SK-MEL-5 (cell line): ENCODE results near the gene GDNF. TPM values are rescaled to one million over a fixed set of nuclear protein-coding genes. Genes with fewer than 3 reads are reported as not detected.
"Not testable (repeated sequence)": the region's sequence is repeated elsewhere in the genome, so short reads cannot be mapped to it uniquely, and the experiment has no call there.

Source experiments
- DNase-seq: peaks from one replicate; pipeline ENCODE4 v3.0.0-alpha.2; 2016; ENCODE audit warnings: low read depth, low spot score
- in situ Hi-C: cut with HindIII; loops from 2 replicates; pipeline ENCODE4 v1.10.0; 2016; ENCODE audit warnings: low sequenced_read_pairs, high pct_unique_total_duplicates, low pct_unique_long_range_greater_than_20kb
- total RNA-seq: library from RNA; depleted of rRNA; stranded (reverse); fragments of >200 nt; shearing (Covaris generic); gene quantifications from 2 replicates; pipeline ENCODE4 v1.2.3, GENCODE V29; 2014

Gene GDNF
- total RNA-seq, 1 experiment from 2014 or later = 1.1 TPM

GRCh38 chr5:37804401-37804800, 35.4 kb downstream of the GDNF start:
- no peak for DNase-seq
- in situ Hi-C loops = no loop called here

GRCh38 chr5:37803487-37803886, 36.4 kb downstream of the GDNF start:
- in situ Hi-C loops = no loop called here
- no peak for DNase-seq

GRCh38 chr5:37801521-37801920, 38.3 kb downstream of the GDNF start:
- DNase-seq = no peak
- in situ Hi-C loops = no loop called here

DNA sequence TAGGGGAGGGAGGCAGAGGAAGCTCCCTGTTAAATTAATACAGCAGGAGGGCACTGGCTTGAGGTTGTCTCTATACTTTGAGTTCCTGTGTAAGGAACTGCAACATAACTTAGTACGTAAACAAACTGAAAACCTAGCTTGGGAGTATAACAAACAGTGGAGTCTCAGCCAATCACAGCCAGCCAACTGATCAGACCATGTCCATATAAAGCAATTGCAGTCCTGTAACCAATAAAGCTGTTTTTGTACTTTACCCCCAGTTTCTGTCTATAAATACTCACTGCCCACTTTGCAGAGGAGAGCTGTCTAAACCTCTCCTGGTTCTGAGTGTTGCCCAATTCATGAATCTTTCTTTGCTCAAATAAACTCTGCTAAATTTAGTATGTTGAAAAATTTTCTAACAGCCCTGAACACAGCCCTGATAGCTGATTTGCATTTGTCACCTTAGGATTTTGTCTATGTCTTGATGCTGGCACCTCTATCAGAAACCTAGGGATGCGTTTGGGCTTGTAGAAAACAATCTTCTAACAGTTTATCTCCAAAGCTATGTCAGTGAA, 39.9 kb downstream of the GDNF start:
- DNase-seq = no peak
- in situ Hi-C loops = no loop called here

GRCh38 chr5:37796435-37796834, 43.4 kb downstream of the GDNF start:
- in situ Hi-C loops, DNase-seq: not testable (repeated sequence)

DNA sequence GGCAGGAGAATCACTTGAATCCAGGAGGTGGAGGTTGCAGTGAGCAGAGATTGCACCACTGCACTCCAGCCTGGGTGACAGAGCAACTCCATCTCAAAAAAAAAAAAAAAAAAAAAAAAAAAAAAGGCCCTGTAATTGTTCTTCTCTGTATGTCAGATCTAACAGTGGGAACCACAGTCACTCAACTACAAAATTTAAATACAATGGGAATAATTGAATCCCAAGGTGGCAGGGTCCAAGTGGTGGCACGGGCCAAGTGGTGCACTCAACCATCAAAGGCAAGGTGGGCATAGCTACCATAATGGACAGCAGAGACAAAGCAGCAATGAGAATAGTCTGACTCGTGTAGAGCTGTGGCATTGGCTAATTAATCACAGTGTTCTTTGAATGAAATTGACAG, 44.5 kb downstream of the GDNF start:
- DNase-seq, in situ Hi-C loops: not testable (repeated sequence)

DNA sequence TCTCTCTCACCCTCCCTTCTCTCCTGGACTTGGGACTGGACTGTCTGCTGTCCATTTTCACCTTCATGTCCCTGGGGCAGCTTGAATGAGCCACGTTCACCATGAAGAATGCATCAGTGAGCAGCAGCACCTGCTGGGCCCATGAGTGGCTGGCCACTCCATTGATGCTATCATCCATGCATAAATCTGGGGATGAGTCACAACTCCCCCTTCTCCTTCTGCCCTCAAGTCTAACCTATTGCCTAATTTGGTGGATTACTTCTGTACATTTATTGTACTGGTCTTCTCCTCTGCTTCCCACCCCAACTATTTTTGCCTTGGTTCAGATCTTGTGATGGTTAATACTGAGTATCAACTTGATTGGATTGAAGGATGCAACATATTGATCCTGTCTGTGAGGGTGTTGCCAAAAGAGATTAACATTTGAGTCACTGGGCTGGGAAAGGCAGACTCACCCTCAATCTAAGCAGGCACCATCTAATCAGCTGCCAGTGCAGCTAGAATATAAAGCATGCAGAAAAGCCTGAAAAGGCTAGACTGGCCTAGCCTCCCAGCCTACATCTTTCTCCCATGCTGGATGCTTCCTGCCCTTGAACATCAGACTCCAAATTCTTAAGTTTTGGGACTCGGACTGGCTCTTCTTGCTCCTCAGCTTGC, 46.7 kb downstream of the GDNF start:
- in situ Hi-C loops = no loop called here
- no peak for DNase-seq

- in situ Hi-C loops = no loop called here
Observed at GRCh38 chr5:37791321-37791720, 48.5 kb downstream of the GDNF start.

GRCh38 chr5:37789991-37790390, 49.9 kb downstream of the GDNF start:
- DNase-seq = no peak
- in situ Hi-C loops = no loop called here

More at GRCh38 chr5:37791321-37791720, 48.5 kb downstream of the GDNF start:
- DNase-seq = no peak

GRCh38 chr5:37787742-37788141, 52.1 kb downstream of the GDNF start:
- DNase-seq = no peak
- in situ Hi-C loops = no loop called here

DNA sequence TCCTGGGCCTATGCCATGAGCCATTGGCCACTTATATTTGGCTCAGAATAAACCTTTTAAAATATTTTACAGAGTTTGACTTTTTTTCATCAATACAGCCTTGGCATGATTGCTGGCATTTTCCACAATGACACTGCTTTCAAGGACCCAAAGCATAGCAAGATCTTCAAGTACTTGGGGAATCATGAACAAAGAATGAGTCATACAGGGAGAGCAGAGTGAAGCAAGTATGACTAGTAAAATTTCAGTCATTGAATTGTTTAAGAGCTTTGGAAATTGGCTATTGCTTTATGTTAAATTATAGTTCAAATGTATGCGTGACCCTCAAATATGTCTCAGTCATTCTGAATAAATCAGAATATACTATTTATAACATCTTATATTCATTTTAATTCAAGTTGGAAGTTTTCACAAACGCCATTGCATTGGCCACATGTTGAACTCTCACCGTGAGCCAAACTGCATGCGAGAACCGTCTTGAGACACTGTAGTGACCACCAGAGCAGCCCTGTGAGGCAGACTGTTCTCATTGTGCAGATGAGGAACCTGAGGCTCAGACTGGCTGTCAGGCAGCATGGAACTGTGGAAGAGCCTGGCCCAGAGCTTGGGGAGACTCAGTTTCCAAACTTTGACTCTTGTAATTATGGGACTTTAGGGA, 52.9 kb downstream of the GDNF start:
- no peak for DNase-seq
- in situ Hi-C loops = no loop called here

DNA sequence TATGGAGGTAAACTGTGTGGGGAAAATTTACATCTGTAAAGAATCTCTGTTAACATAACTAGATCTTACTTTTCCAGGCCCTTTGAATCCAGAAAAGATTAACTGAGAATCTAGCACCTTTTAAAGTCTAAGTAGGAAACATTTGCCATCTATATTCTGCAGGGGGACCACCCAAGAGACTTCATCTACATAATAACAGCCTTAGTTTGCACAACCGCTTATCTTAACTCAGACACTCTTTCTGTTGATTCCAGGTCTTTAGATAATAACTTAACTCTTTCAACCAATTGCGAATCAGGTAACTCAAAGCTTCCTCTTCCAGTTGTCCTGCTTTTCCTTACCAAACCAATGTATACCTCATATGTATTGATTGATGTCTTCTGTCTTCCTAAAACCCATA, 53.4 kb downstream of the GDNF start:
- in situ Hi-C loops = no loop called here

GRCh38 chr5:37781409-37781808, 58.4 kb downstream of the GDNF start:
- in situ Hi-C loops = not testable (repeated sequence)
- DNase-seq = peak; percentile 65

More for the DNA sequence above, 53.4 kb downstream of the GDNF start:
- DNase-seq = no peak

GRCh38 chr5:37777432-37778130, 62.3 kb downstream of the GDNF start:
- in situ Hi-C loops = no loop called here
- no peak for DNase-seq

DNA sequence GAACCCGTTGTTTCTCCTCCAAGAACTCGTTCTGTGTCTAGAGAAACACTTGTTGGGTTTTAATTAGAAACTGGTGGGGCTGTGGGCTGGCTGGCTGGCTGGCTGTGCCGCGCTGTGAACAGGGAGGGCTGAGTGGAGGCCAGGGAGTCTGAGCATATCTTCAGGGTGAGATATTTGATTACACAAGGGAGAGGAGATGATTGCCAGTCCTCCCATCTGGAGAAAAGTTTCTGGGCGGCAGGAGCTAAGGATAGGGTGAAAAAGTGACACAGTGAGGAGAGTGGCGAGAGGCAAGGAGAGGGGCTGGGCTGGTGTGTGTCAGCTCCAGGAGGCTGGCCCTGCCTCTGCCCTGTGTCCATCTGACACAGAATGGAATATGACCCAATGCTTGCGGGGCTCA, 63.0 kb downstream of the GDNF start:
- no peak for DNase-seq
- in situ Hi-C loops = no loop called here

DNA sequence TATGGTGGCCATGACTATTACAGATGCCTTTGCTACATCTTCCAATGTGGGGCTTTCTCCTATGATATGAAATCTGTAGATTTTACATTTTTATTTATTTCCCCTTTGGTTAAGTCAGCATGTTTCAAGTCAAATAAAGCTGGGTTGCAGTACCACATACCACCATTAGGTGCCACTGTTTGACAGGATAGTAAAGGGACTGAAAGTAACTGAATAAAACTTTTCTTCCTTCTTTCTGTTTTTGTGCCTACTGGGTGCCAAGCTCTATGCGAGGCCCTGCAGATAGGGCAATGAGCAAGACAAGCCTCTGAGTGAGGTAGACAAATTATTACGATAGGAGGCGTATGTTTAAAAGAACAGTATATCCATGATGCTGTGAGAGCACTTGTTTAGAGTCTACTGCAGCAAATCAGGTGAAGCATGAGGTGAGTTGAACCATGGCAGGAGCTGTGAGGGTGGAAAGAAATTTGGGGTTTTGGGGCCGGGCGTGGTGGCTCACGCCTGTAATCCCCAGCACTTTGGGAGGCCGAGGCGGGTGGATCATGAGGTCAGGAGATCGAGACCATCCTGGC, 64.8 kb downstream of the GDNF start:
- DNase-seq = peak; percentile 73
- in situ Hi-C loops = no loop called here

- no peak for DNase-seq
- in situ Hi-C loops = no loop called here
Observed at GRCh38 chr5:37773809-37774208, 66.0 kb downstream of the GDNF start.

GRCh38 chr5:37772255-37772654, 67.6 kb downstream of the GDNF start:
- in situ Hi-C loops = no loop called here

More at GRCh38 chr5:37772255-37772654, 67.6 kb downstream of the GDNF start:
- DNase-seq = no peak
